Activated naive CD4-positive, alpha-beta T cell treated with anti-CD3 and anti-CD28 coated beads, Interleukin-2, amount 50 U/mL, for 16 hours (primary cell): ENCODE results near the gene DZIP1L.
A peak's percentile ranks its signal among the peaks of the same experiment; 100 is the strongest.
"Not testable (repeated sequence)": the region's sequence is repeated elsewhere in the genome, so short reads cannot be mapped to it uniquely, and the experiment has no call there.

ENCODE experiments used
- DNase-seq: peaks from one replicate; pipeline ENCODE4 v3.0.0-alpha.2; 2020

The DZIP1L gene

DNA sequence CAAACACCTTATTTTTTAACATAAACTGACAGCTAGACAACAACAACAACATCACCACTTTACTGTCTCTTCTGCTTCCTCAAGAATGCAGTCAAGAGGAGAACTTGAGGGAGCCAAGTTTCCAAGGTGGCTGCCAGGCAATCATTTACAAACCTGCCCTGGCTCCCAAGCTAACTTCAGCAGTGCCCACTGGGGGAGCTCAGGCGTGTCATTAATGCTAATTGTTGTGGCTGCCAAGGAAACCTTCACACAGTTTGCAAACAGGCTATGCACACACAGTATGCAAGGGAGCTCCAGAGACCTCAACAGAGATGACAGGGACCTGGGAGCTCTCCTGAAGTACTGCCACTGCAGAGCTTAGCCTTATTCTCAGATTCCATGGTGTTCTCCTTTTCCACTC lies 2.1 kb downstream of the DZIP1L start:
- DNase-seq, result no peak

DNA sequence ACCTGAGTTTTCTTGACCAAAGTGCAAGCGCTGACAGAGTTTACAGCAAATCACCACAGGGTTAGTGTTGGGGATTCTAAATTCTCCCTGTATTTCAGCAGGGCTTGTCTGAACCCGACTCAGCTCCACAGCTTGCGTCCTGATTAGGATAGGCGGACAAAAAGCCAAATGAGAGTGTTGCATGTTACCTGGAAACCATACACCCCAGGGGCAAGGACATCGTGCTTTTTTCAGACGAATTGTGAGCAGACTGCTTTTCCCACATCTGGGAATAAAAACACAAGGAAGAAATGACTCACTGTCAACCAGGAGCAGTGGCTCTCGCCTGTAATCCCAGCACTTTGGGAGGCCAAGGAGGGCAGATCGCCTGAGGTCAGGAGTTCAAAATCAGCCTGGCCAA lies 3.0 kb downstream of the DZIP1L start:
- DNase-seq, result no peak

DNA sequence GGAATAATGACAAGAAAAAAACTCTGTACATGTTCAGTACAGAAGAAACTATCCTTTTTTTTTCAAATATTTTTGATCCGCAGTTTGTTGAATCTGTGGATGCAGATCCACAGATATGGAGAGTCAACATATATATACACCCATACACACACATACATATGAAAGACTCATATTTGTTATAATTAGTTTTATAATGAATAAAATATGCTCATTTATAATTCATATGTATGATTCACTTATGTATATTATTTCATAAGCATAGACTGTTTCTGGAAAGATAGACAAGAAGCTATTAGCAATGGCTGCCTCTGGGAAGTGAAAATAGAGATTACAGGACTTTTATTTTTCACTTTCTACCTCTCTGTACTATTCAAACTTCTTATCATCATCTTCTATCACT lies 9.8 kb downstream of the DZIP1L start:
- DNase-seq, result no peak

DNA sequence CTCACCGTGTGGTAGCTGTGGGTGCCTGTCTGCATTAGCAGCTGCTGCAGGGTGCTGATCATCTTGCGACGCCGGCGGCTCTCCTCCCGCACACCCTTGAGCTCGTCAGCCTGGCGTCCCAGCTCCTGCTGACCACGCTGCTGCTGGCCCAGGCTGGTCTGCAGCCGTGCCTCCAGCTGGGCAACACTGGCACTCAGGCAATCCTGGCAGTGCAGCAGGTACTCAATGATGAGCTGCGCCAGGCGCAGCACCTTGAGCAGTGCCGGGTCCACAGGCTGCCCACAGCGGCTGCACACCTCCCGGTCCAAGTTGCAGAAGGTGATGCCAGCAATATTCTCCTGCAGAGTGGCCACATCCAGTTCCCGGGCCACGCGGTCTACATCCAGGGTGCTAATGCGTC lies 11.9 kb downstream of the DZIP1L start:
- DNase-seq, result no peak

DNA sequence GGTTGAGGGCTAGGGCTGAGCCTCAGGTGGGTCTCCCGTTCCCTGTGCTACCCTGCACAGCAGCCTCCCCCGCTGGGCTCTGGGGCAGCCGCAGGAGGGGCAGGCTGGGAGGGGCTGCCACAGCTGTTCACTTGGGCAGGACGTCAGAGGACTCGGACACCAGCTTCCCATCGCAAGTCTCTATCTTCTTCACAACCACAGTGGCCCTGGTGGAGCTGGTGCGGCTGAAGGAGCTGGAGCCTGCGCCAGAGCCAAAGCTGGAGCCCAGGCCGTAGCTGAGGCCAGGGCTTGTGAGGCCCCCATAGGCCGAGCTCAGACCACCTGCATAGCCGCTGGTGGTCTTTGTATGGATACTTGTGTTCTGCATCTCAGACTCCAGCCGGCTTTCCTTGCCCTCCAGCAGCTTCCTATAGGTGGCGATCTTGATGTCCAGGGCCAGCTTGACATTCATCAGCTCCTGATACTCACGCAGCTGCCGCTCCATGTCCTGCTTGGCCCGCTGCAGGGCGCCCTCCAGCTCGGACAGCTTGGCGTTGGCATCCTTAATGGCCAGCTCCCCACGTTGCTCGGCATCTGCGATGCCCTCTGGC lies 14.0 kb downstream of the DZIP1L start:
- not testable (repeated sequence) for DNase-seq

DNA sequence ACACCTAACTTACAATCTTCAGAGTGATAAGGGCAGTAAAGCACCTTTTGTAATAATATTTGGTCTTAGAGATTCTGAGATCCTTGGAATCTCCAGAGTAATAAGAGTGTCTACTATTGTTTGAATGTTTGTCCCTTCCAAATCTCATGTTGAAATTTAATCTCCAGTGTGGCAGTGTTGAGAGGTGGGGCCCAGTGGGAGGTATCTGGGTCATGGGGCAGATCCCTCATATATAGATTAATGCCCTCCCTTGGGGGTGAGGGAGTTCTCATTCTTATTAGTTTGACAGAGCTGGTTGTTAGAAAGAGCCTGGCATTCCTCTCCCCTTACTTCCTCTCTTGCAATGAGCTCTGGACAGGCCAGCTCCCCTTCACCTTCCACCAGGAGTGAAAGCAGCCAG lies 16.0 kb downstream of the DZIP1L start:
- DNase-seq, result no peak

DNA sequence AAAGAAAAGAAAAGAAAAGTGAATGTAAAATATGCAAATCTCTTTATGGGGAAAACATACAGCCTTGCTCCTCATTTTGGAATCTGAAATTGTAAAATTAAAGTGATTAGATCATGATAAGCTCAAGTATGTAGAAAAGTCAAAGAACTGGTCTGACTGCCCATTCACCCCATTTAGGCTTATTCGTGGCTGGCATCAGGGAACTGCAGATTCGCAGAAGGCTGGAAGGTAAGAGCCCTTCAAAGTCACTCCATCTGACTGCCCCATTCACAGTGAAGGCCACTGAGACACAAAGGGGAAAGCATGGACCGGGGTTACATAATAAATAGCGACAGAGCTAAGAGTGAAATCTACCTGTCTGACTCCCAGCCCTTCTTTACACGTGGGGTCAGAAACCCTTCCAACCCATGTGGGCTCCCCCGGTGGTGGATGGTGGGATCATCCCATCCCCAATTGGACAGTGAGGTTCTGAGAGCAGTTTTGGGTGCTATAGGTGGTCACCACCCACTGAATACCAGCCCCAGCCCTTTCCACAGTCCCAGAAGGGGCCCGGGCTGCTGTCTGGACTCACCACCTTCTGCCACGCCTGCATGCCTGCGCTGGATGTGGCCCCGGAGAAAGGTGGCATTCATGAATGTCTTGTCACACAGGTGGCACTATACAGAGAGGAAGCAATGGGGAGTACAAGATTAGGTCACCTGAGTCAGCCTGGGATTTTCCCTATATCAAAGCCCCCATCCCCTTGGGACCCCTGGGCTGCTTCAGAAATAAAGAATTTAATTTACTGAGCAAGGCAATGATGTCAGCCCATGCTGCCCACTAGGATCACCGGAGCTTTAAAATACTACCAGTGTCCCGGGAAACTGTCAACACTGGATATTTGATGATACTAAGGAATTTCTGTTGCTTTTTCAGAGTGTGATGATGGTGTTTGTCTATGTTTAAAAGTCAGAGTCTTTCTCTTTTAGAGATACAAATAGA lies 17.9 kb downstream of the DZIP1L start:
- DNase-seq, result no peak

DNA sequence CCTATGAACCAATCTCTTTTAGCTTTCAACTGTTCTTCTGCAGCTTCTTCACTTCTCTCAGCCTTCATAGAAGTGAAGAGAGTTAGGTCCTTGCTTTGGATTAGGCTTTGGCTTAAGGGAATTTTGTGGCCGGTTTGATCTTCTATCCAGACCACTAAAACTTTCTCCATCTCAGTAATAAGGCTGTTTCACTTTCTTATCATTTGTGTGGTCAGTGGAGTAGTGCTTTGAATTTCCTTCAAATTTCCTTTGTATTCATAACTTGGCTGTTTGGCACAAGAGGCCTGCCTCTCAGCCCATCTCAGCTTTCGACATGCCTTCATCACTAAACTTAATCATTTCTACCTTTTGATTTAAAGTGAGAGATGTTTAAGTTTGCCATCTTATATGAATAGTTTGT lies 21.7 kb downstream of the DZIP1L start:
- DNase-seq, result no peak

DNA sequence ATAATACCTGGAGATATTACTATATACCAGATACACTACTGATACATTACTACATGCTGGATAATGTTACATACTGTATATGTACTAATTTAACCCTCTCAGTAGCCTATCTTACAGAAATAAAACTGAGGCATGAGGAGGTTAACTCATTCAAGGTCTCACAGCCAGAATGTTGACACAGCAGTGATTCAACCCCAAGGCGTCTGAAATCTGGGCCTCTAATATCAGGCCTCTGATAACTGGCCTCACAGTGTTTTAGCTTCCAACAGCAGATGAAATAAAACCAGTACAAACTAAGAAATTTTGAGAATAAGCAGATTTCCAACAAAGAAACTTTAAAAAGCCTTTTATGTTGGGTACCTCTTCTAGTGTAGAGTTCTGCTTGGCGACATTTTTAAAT lies 23.4 kb downstream of the DZIP1L start:
- no peak for DNase-seq

DNA sequence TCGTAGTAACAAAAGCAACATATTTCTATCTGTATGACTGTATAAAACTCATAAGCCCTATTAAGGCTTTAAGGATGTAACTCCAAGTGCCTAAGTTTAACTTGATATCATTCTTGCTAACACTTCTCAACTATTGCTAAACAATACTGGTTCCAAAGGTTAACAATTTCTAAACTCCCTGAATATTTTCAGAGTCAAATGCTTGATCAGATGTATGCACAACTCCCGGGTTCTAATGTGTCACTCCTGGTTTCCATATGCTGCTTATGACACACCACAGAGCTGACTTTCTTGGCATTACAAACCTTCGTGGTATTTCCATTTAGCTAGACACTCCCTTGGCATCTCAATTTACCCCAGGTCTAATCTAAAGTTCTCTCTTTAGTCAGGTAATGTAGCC lies 26.3 kb downstream of the DZIP1L start:
- no peak for DNase-seq

DNA sequence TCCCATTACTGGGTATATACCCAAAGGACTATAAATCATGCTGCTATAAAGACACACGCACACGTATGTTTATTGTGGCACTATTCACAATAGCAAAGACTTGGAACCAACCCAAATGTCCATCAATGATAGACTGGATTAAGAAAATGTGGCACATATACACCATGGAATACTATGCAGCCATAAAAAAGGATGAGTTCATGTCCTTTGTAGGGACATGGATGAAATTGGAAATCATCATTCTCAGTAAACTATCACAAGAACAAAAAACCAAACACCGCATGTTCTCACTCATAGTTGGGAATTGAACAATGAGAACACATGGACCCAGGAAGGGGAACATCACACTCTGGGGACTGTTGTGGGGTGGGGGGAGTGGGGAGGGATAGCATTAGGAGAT lies 29.7 kb downstream of the DZIP1L start:
- DNase-seq, result not testable (repeated sequence)

DNA sequence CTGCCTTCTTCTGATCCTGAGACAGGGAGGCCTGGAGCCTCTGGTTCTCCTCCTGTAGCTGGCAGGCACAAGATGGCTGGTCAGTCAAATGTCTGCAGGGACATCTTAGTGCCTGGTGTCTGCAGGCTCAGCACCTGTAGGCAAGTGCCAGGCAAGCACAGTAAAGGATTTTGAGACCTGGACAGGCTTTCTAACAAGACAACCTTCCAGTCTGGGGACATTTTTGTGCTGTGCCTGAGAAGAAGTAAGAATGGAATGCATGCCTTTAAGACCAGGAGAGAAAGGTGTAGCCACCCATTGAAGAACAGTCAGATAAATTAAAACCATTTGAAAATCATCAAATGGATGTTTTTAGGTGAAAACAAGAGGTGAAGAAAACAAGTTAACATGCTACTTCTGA lies 31.2 kb downstream of the DZIP1L start:
- DNase-seq, result no peak

DNA sequence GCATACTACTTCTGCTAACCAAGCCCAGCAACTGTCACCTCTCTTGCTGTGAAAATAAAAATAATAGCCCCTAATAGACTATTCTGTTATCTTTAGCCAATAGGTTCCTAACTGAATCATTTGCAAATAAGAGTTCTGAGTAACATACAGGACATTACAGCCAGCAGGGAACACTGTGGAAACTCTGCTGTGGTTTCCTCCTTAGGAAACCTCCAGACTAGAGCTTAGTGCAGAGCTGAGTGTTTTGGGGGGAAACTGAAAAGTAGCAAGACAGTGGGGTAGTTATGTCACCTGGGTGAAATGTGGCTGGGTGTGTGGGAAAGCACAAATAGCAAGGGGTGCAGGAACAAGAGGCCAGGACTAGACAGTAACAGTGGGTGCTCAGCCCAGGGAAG lies 32.4 kb downstream of the DZIP1L start:
- DNase-seq, result no peak

DNA sequence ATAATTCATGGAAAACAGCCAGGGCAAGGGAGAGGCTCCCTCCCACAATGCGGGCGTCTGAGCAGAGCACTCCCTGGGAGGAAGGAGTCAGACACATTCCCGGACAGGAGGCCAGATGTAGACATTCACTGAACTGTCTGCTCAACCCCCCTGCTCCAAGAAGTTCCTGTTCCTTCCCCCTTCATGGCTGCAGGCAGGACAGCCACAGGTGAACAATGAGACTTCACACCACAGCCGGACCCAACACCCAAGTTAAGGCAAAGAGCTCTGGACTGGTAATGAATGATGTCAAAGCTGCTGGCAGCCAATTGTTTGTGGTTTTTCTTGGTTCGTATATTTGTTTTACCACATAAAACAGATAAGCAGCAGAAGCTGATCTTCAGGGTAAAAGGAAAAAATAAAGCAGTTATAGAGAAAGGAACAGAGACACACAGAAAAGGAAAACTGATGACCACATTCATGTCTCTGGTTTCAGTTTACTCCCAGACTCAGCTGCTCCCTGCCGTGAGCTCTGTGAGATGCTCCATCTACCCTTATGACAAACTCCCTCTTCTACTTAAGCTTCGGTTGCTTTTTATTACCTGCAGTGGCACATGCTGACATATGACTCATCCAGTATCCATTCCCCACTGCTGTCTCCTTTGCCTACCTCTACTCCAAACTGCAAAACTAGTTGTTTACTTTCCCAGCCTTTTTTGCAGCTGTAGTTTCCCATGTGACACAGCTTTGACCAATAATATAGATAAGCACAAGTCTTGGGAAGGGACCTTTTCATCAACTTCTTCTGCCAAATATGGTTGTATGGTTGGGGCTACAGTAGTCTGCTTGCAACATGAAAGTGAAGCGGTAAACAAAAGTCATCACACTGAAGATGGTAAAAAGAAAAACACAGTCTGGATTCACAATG lies 33.1 kb downstream of the DZIP1L start:
- DNase-seq, result no peak

DNA sequence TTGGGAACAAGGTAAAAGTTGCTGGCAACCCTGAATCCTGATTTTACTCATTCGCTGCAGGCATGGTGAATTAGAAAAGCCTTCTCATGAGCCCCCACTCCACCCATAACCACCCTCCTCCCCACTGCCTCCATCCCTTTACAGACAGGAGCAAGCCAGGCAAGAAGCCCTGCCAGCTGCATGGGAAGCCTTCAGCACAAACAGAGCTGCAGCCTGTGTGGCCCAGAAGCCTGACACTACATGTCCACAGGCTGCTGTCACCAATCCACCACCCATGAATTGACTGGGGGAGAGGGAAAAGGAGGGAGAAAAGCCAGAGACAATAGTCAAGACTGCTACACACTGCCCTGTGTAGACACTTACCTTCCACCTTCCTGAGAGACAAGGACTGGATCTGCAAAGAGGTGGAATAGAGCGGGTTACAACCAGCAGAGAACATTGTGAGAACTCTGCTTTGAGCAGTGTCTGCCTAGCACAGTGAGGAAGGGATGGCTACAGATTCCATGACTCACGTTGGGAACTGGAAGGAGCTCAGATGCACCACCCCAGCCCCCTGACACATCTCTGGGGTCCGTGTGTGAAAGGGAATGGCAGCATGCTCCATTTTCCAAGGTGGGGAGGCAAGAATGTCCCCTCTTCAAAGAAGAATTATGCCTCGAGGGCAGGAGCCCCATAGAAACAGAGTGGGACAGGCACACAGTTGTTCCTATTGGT lies 33.9 kb downstream of the DZIP1L start:
- no peak for DNase-seq

DNA sequence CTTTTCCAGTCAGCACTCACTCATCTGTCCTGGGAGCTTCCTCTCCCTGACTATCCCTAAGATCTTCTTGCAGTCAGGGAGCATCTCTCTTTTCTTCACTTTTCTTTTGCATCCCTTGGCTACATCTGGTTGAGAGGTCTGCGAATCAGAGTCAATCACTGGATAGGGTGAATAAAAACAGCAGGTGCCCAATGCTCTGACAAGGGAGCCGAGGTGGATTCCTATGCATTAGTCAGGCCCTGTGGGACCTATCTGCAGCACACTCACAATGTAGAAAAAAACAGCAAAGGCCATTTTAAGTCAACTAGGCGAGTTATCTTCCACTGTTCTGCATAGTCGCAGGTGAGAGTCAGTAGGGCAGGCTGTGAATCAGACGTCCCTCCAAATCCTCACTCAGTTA lies 35.5 kb downstream of the DZIP1L start:
- DNase-seq, result no peak

DNA sequence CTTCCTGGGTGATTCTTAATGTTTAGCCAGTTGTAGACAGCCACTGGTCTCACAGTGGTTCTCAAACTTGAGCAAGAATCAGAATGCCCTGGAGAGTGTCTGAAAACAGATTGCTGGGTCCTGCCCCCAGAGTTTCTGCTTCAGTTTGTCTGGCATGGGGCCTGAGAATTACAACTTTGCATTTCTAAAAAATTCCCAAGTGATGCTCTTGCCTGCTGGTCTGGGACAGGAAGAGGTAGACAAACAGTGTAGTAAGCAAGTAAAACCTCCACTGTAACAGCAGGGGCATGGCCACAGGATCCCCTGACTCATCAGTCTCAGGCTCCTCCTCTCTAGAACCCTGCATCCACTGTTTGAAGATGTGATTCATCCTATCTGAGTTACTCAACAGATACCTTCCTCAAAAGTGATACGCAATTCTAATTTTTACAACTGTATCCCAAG lies 36.5 kb downstream of the DZIP1L start:
- no peak for DNase-seq

DNA sequence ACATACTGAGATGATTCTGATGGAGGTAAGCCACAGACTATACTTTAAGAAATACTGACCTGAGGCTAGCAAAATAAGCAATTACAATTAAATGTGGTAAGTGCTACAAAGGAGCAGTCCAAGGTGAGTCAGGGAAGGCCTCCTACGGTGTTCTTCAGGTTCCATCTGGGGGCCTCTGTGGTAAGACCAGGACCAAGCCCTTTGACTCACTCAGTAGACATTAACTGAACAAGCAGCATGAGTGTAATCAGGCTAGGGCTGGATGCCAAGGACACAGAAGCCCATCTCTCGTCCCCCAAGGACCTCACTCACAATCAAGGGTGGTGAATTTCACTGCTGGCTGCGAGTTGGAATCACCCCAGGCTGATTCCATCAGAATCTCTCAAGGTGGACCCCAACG lies 37.3 kb downstream of the DZIP1L start:
- DNase-seq, result no peak

DNA sequence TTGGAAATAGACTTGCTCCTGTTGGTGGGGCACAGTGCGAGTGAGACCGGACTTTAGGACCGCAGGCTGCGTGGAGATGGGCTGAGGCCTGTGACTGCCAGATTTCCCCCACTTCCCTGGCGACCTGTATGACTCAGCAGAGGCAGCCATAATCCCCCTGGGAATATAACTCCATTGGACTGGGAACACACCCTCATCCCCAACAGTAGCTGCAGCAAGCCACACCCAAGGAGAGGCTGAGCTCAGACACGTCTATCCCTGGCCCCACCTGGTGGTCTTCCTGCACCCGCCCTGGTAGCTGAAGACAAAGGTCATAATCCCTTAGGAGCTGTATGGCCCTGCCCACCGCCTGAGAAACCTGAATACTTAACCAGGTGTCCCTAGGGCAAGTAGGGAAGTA lies 42.6 kb downstream of the DZIP1L start:
- no peak for DNase-seq

DNA sequence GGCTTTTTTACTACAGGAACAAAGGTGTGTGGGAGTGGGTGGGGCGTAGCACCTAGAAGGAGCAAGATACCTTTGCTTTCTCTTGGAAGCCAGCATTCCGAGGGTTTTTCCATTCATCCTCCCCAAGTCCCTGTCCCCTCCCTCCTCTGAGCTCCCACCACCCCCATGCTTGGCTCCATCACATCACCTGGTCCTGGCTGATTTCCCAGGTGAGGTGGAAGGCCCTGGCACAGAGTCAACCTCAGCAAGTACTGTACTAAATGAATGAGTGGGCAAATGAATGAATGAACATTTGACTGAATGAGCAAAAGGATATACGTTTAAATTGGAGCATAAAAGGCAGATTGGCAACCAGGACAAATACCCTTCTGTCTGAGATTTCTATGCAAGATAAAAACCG lies 45.4 kb downstream of the DZIP1L start:
- DNase-seq, result no peak

DNA sequence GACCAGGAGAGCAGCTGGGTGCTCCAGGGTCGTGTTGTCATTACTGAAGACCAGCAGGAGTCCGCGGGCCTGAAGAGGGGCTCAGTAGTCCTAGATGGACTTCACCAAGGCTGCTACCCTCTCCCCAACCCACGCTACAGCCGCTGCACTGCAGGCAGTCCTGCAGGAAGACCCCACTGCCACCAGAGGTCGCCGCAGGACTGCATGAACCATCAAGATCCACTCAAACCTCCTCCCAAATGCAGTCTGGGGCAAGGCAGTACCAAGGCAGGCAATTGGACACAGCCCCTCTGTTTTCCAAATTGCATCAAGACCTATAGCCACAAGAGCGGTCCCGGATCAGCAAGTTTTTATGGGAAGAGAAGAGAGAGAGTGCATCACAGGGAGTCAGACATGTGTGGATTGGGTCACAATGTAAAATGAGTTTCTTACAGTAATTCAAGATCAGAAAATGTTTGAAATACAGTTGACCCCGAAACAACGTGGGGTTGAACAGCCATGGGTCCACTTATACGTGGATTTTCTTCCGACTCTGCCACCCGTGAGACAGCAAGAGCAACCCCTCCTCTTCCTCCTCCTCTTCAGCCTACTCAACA lies 46.7 kb downstream of the DZIP1L start:
- DNase-seq, result peak; percentile 75

DNA sequence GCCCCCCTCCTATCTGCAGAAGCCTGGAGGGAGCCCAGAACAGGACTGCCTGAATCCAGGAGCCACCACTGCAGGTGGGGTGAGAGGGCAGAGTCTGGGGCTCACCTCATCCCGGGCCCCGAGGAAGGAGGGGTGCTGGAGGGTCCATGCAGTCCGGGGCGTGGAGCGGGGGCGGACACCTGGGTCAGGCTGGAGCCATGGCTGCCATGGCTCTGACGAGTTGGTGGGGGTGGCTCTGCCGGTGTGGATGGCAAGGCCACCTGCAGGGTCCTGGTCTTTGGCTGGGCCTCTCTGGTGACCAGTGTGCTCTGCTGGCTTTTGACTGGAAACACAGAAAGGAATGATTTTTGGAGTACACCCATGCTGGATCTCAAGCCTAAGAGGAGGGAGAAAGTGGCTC lies 47.4 kb downstream of the DZIP1L start:
- DNase-seq, result no peak
